Liver (tissue), 3 donors: ENCODE data around the gene ERP27.

ENCODE experiments used
- FOXA2 ChIP-seq: IDR thresholded peaks from 2 replicates; pipeline ENCODE4 v1.6.1; 2016; ENCODE audit warnings: antibody characterized with exemption
- GABPA ChIP-seq, 2 donors: IDR thresholded peaks in 1 of 2; conservative IDR thresholded peaks in 1 of 2; 2 replicates each; pipeline ENCODE4 v1.6.1; 2016; ENCODE audit warnings: antibody characterized with exemption in 2 of 2, mild to moderate bottlenecking in 1 of 2, moderate library complexity in 1 of 2
- JUND ChIP-seq, 2 donors: IDR thresholded peaks; 2 replicates each; pipeline ENCODE4 v1.6.1; 2016; ENCODE audit warnings: antibody characterized with exemption in 2 of 2
- RAD21 ChIP-seq, 2 donors: IDR thresholded peaks; 2 replicates each; pipeline ENCODE4 v1.6.1; 2016; ENCODE audit warnings: antibody characterized with exemption in 2 of 2, mild to moderate bottlenecking in 2 of 2
- RXRA ChIP-seq, 2 donors: IDR thresholded peaks; 2 replicates each; pipeline ENCODE4 v1.6.1; 2017 to 2018; ENCODE audit warnings: antibody characterized with exemption in 2 of 2, mild to moderate bottlenecking in 1 of 2
- TAF1 ChIP-seq: conservative IDR thresholded peaks from 2 replicates; pipeline ENCODE4 v1.6.1; 2016; ENCODE audit warnings: antibody characterized with exemption, mild to moderate bottlenecking
- TF ChIP-seq, protein P1 (sequence below): fragments of 150-350 bp; IDR thresholded peaks from 2 replicates; pipeline ENCODE4 v1.5.1; 2017; ENCODE audit warnings: improper control_type of control experiment, low read depth, low read length; ENCODE audit not compliant: missing input control
- TF ChIP-seq, protein P2 (sequence below): IDR thresholded peaks from 2 replicates; pipeline ENCODE4 v1.6.1; 2016; ENCODE audit warnings: antibody characterized with exemption
- TF ChIP-seq, protein P3 (sequence below): IDR thresholded peaks from 2 replicates; pipeline ENCODE4 v1.6.1; 2016; ENCODE audit warnings: antibody characterized with exemption, mild to moderate bottlenecking
- TF ChIP-seq, protein P4 (sequence below): IDR thresholded peaks from 2 replicates; pipeline ENCODE4 v1.6.1; 2016; ENCODE audit warnings: antibody characterized with exemption
- donor health status: healthy.
- donor health status: healthy.

DNA sequence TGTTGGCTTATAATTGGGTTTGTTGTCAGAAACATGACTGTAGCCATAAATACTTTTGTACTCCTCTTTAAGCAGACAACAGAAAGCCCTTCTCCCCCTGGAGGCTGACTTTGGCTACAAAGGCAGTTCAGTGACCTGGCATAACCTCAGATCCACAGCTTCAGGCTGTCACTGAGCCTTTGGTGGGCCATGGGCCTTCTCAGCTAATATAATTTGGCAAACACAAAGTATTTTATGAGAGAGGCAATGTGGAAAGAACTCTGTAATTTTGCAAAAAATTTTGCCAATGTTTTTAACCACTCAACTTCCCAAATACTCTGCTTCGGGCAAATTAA, 37.1 kb downstream of the ERP27 start:
- no peak for TF ChIP-seq FOXA2
- TF ChIP-seq, protein P1, sequence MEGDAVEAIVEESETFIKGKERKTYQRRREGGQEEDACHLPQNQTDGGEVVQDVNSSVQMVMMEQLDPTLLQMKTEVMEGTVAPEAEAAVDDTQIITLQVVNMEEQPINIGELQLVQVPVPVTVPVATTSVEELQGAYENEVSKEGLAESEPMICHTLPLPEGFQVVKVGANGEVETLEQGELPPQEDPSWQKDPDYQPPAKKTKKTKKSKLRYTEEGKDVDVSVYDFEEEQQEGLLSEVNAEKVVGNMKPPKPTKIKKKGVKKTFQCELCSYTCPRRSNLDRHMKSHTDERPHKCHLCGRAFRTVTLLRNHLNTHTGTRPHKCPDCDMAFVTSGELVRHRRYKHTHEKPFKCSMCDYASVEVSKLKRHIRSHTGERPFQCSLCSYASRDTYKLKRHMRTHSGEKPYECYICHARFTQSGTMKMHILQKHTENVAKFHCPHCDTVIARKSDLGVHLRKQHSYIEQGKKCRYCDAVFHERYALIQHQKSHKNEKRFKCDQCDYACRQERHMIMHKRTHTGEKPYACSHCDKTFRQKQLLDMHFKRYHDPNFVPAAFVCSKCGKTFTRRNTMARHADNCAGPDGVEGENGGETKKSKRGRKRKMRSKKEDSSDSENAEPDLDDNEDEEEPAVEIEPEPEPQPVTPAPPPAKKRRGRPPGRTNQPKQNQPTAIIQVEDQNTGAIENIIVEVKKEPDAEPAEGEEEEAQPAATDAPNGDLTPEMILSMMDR: no peak
- TF ChIP-seq, protein P2, sequence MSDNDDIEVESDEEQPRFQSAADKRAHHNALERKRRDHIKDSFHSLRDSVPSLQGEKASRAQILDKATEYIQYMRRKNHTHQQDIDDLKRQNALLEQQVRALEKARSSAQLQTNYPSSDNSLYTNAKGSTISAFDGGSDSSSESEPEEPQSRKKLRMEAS: no peak
- no peak for TF ChIP-seq GABPA (IDR thresholded peaks at IDR 0.05 in 1 of 2, conservative IDR thresholded peaks at IDR 0.05 in 1 of 2)
- no peak for TF ChIP-seq JUND (IDR thresholded peaks at IDR 0.05)
- TF ChIP-seq, protein P3, sequence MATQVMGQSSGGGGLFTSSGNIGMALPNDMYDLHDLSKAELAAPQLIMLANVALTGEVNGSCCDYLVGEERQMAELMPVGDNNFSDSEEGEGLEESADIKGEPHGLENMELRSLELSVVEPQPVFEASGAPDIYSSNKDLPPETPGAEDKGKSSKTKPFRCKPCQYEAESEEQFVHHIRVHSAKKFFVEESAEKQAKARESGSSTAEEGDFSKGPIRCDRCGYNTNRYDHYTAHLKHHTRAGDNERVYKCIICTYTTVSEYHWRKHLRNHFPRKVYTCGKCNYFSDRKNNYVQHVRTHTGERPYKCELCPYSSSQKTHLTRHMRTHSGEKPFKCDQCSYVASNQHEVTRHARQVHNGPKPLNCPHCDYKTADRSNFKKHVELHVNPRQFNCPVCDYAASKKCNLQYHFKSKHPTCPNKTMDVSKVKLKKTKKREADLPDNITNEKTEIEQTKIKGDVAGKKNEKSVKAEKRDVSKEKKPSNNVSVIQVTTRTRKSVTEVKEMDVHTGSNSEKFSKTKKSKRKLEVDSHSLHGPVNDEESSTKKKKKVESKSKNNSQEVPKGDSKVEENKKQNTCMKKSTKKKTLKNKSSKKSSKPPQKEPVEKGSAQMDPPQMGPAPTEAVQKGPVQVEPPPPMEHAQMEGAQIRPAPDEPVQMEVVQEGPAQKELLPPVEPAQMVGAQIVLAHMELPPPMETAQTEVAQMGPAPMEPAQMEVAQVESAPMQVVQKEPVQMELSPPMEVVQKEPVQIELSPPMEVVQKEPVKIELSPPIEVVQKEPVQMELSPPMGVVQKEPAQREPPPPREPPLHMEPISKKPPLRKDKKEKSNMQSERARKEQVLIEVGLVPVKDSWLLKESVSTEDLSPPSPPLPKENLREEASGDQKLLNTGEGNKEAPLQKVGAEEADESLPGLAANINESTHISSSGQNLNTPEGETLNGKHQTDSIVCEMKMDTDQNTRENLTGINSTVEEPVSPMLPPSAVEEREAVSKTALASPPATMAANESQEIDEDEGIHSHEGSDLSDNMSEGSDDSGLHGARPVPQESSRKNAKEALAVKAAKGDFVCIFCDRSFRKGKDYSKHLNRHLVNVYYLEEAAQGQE: no peak
- TF ChIP-seq, protein P4, sequence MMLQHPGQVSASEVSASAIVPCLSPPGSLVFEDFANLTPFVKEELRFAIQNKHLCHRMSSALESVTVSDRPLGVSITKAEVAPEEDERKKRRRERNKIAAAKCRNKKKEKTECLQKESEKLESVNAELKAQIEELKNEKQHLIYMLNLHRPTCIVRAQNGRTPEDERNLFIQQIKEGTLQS: no peak
- no peak for TF ChIP-seq TAF1
- TF ChIP-seq RXRA (IDR thresholded peaks at IDR 0.05): peak in 1 of 2 donors; percentile 10
- TF ChIP-seq RAD21 (IDR thresholded peaks at IDR 0.05): no peak
